GM06990 (cell line): Measurements from ENCODE around the gene SEMA7A.
A peak's percentile ranks its signal among the peaks of the same experiment; 100 is the strongest.

Source experiments
- DNase-seq: peaks from one replicate; pipeline ENCODE4 v3.0.0-alpha.2; 2011; ENCODE audit not compliant: insufficient read length; ENCODE audit errors: extremely low read depth
- H3K27me3 ChIP-seq: replicated peaks from 2 replicates; pipeline ENCODE4 v1.6.0; 2011; ENCODE audit warnings: low read length; ENCODE audit not compliant: control insufficient read depth, insufficient read depth
- H3K36me3 ChIP-seq: 2 replicates; pipeline ENCODE4 v1.5.1; 2011; ENCODE audit warnings: low read length; ENCODE audit not compliant: control insufficient read depth, insufficient read depth
- H3K4me3 ChIP-seq: replicated peaks from 2 replicates; pipeline ENCODE4 v1.5.1; 2011; ENCODE audit warnings: low read depth, mild to moderate bottlenecking, control low read depth, low read length
- TF ChIP-seq, protein P1 (sequence below): IDR thresholded peaks from 2 replicates; pipeline ENCODE4 v1.5.1; 2011; ENCODE audit warnings: low read length, control low read depth, mild to moderate bottlenecking, inconsistent platforms; ENCODE audit not compliant: insufficient read depth, poor library complexity, severe bottlenecking

Gene SEMA7A

DNA sequence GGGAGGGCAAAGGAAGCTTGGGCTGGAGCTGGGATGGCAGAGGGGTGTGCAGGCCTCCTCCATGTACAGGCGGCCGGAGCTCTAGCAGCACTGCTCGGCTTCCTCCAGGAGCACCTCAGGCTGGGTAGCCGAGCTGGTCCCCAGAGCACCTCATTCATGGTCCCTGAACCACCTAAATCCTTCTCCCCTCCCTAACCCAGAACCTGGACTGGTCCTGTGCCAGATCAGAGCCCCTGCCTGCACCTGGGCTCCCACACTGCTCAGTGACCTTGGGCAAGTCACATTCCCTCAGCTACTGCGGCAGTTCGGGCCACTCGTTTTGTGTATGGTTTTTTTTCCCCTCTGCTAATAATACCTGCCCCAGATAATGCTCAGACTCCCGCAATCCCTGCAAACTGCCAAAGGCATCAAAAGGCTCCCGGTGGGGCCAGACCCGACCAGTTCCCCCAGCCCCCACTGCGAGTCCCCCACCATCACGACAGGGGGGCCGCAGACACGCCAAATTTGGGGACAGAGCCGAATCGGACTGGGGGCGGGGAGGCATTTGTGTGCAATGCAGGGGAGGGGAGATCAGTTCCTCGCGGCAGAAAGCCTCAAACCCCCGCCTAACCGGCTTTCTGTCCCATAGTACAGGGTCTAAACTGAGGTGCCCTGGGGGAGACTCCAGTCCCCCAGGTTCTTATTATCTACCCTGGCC is 1.3 kb downstream of the SEMA7A start:
- Histone ChIP-seq H3K36me3 (peaks cover 27% of the 10 kb centered on the region), H3K27me3 (no peaks in the 10 kb centered on the region), H3K4me3 (peak overlapping the region; percentile 94)
- TF ChIP-seq, protein P1, sequence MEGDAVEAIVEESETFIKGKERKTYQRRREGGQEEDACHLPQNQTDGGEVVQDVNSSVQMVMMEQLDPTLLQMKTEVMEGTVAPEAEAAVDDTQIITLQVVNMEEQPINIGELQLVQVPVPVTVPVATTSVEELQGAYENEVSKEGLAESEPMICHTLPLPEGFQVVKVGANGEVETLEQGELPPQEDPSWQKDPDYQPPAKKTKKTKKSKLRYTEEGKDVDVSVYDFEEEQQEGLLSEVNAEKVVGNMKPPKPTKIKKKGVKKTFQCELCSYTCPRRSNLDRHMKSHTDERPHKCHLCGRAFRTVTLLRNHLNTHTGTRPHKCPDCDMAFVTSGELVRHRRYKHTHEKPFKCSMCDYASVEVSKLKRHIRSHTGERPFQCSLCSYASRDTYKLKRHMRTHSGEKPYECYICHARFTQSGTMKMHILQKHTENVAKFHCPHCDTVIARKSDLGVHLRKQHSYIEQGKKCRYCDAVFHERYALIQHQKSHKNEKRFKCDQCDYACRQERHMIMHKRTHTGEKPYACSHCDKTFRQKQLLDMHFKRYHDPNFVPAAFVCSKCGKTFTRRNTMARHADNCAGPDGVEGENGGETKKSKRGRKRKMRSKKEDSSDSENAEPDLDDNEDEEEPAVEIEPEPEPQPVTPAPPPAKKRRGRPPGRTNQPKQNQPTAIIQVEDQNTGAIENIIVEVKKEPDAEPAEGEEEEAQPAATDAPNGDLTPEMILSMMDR, result no peak
- no peak for DNase-seq

DNA sequence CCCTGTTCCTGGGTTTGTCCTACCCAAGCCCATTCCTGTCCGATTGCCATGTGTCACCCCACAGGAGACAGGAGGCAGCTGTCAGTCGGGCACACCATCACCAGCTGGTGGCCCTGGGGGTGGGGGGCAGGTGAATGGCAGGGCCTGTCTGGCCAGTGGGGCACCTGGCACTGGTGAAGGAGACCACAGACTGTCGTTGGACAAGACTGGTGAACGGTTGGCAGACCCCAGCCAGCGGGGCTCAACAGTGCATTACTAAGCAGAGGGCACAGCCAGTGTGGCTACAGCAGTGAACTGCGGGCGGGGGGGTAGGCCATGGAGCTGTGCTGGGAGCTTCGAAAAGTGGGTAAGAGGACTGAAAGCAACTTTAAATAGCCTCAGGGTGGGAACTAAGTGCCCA is 2.1 kb downstream of the SEMA7A start:
- peak overlapping the region; percentile 94 for H3K4me3 ChIP-seq
- no peak for DNase-seq
- TF ChIP-seq, protein P1, result no peak
- peaks cover 33% of the 10 kb centered on the region for H3K36me3 ChIP-seq
- H3K27me3 ChIP-seq, result no peaks in the 10 kb centered on the region

DNA sequence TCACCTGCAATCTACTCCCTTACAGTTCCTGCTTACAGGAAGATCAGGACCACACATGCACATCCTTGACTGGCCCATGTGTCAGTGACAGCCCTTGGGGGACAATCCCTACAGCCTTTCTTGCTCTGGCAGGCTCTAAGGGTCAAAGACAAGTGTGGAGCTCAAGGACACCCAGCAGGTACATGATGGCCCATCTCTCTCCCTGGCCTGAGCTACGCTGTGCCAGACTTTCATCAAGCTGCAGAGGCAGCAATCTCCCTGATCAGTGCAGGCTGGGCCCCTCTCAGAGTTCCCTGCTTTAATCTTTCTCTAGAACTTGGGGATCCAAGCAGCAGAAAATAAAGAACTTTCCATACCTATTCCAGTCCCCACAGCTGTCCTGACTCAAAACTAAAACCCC is 2.6 kb downstream of the SEMA7A start:
- TF ChIP-seq, protein P1, result no peak
- Histone ChIP-seq H3K27me3 (no peaks in the 10 kb centered on the region), H3K36me3 (peaks cover 37% of the 10 kb centered on the region), H3K4me3 (peak overlapping the region; percentile 94)
- DNase-seq, result no peak

DNA sequence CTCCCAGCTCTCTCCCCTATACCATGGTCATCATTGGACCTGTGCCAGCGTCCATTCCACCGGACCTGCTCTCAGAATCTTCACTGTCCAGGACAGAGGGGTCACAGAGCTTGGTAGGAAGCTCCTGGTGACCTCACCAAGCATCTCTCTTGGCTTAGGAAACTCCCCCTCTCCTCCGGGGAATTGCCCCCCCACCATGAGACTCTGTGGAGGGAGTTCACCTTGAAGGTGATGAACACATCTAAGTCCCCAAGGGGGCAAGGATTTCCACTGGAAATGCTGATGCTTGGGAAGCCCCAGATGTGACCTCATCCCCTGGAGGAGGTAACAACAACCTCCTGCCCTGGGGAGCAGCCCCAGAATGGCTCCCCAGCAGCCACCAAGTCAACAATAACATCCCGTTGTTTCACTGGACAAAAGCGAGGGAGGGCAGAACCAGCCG is 3.2 kb downstream of the SEMA7A start:
- Histone ChIP-seq H3K36me3 (peaks cover 39% of the 10 kb centered on the region), H3K27me3 (no peaks in the 10 kb centered on the region), H3K4me3 (peak overlapping the region; percentile 94)
- TF ChIP-seq, protein P1, result no peak
- no peak for DNase-seq

DNA sequence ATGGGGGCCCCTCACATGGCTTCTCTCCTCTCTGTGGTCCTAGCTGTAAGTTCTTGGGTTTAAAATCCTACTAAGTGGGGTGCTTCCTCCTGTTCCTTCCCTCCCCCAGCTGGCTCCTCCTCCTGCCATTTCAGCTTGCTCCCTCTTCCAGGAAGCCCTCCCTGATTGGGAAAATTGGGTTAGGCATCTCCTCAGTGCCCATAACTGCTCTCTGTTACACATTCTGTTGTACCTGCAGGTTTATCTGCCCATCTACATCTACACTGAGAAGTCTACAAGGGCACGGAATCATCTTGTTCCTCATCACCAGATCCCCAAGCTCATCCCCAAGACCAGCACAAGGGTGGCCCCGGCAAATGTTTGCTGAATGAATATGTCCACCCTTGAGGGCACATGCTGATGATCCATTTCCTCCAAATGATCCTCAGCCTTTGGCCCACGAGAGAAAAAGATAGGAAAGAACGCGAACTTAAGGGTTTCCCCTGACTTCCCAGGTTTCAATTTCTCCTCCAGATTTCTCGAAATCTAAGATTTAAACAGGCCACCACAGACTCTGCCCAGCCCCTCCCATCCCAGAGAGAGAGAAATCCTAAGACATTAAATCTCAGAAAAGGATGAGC is 3.9 kb downstream of the SEMA7A start:
- Histone ChIP-seq H3K4me3 (peak overlapping the region; percentile 94), H3K36me3 (peaks cover 42% of the 10 kb centered on the region), H3K27me3 (no peaks in the 10 kb centered on the region)
- no peak for DNase-seq
- TF ChIP-seq, protein P1, result no peak
